NT2/D1 (cell line): Measurements from ENCODE around the gene RYR2.
"Not testable (repeated sequence)": the region's sequence is repeated elsewhere in the genome, so short reads cannot be mapped to it uniquely, and the experiment has no call there.

Experiments
- DNase-seq: peaks from one replicate; pipeline ENCODE4 v3.0.0-alpha.2; 2011; ENCODE audit warnings: low read depth, low spot score
- H3K27me3 ChIP-seq: 2 replicates; pipeline ENCODE4 v1.6.0; 2011; ENCODE audit warnings: mild to moderate bottlenecking; ENCODE audit not compliant: insufficient read length, insufficient read depth
- H3K36me3 ChIP-seq: 2 replicates; pipeline ENCODE4 v1.6.1; 2011; ENCODE audit warnings: mild to moderate bottlenecking, low read length, mixed read lengths; ENCODE audit not compliant: insufficient read depth, insufficient read length
- H3K4me1 ChIP-seq: 2 replicates; pipeline ENCODE4 v1.5.1; 2011; ENCODE audit not compliant: insufficient read depth, insufficient read length
- H3K4me3 ChIP-seq: 2 replicates; pipeline ENCODE4 v1.5.1; 2011; ENCODE audit warnings: low read depth; ENCODE audit not compliant: insufficient read length
- H3K9ac ChIP-seq: 2 replicates; pipeline ENCODE4 v1.6.0; 2011; ENCODE audit warnings: low read depth; ENCODE audit not compliant: insufficient read length
- H3K9me3 ChIP-seq: 2 replicates; pipeline ENCODE4 v1.5.1; 2011; ENCODE audit warnings: mild to moderate bottlenecking, low read length; ENCODE audit not compliant: insufficient read depth
- SUZ12 ChIP-seq: IDR thresholded peaks from 2 replicates; pipeline ENCODE4 v1.6.1; 2011; ENCODE audit not compliant: insufficient read length, insufficient read depth; ENCODE audit errors: extremely low read depth
- YY1 ChIP-seq: IDR thresholded peaks from 2 replicates; pipeline ENCODE4 v1.6.1; 2011; ENCODE audit not compliant: insufficient read length, insufficient read depth
- ZNF274 ChIP-seq: IDR thresholded peaks from 2 replicates; pipeline ENCODE4 v1.6.1; 2011; ENCODE audit warnings: mild to moderate bottlenecking, low read depth, low read length

The RYR2 gene

DNA sequence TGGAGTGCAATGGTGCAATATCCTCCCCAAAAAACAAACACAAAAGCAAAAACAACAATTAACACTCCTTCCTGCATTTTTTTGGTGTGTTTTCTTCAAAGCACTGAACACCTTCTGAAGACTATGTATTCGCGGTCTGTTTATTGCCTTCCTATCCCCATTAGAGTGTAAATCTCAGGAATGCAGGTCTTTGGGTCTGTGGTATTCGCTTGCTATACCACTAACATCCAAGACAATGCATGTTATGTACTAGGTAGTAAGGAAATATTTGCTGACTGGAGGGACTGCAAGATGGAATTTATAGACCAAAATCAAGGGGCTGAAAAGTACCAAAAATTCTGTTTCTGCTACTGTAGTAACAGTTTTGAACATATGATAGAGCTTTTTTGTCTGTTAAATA lies 299.4 kb downstream of the RYR2 start:
- no peaks in the 10 kb centered on the region for H3K4me1 ChIP-seq
- peaks cover 9% of the 10 kb centered on the region for H3K9me3 ChIP-seq
- TF ChIP-seq ZNF274 (no peak), YY1 (no peak), SUZ12 (no peak)
- H3K9ac ChIP-seq: no peak overlapping the region
- peak; percentile 55 for DNase-seq
- H3K27me3 ChIP-seq: no peaks in the 10 kb centered on the region
- H3K36me3 ChIP-seq: no peaks in the 10 kb centered on the region
- no peak overlapping the region for H3K4me3 ChIP-seq

DNA sequence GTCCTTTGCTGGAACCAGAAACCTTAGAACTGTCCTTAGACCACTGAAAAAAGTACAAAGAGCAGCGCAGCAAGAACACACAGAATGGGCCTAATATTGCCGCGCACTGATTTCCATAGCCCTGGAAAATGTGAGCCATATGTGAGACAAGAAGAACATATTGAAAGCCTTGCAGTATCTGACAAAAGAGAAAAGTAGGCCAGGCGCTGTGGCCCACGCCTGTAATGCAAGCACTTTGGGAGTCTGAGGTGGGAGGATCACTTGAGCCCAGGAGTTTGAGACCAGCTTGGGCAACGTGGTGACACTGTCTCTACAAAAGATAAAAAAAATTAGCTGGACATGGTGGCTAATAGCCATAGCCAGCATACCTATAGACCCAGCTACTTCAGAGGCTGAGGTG lies 300.7 kb downstream of the RYR2 start:
- Histone ChIP-seq H3K27me3 (no peaks in the 10 kb centered on the region), H3K9me3 (peaks cover 9% of the 10 kb centered on the region), H3K4me3 (no peak overlapping the region), H3K4me1 (no peaks in the 10 kb centered on the region), H3K36me3 (no peaks in the 10 kb centered on the region), H3K9ac (no peak overlapping the region)
- no peak for DNase-seq
- TF ChIP-seq ZNF274 (no peak), YY1 (no peak), SUZ12 (no peak)

DNA sequence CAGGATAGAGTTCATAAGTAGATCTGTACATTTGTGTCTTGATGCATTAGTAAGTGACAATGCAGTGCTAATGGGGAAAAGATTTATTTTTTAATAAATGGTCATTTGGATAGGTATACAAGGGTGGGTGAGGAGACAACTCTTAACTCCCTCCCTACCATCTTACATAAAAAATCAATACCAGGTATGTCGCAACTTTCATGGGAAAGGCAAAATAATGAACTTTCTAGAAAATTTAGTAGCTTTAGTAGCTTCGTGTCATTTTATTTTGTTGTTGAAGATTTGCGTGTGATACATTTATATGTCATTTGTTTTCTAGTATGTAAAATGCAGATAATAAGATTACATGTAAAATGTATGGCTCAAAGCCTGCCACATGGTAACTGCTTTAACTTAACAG lies 310.8 kb downstream of the RYR2 start:
- DNase-seq: no peak
- no peaks in the 10 kb centered on the region for H3K36me3 ChIP-seq
- H3K9ac ChIP-seq: no peak overlapping the region
- no peak overlapping the region for H3K4me3 ChIP-seq
- H3K9me3 ChIP-seq: no peaks in the 10 kb centered on the region
- no peaks in the 10 kb centered on the region for H3K27me3 ChIP-seq
- no peaks in the 10 kb centered on the region for H3K4me1 ChIP-seq
- TF ChIP-seq ZNF274 (no peak), SUZ12 (no peak), YY1 (no peak)

DNA sequence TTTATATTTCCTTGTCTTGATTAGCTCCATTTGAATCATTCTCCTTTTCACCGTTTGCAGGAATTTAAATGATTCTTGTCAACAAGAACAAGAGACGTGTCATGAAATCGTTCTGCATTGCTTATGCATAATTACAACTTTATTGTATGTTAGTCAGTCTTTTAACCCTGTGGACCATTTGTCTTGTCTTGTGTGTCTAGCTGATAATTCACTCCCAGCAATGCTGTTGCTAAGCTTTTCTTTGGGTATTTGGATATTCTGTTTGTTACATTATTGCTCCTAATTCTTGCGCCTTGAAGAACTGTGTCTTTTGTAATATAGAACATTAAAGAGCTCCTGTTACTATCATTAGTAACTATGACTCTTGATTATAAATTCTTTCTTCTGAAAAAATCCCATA lies 311.9 kb downstream of the RYR2 start:
- Histone ChIP-seq H3K9ac (no peak overlapping the region), H3K36me3 (no peaks in the 10 kb centered on the region), H3K27me3 (no peaks in the 10 kb centered on the region), H3K4me1 (no peaks in the 10 kb centered on the region), H3K4me3 (no peak overlapping the region), H3K9me3 (no peaks in the 10 kb centered on the region)
- no peak for DNase-seq
- no peak for TF ChIP-seq ZNF274
- TF ChIP-seq YY1: no peak
- TF ChIP-seq SUZ12: no peak

- H3K36me3 ChIP-seq: no peaks in the 10 kb centered on the region
- DNase-seq: no peak
- no peaks in the 10 kb centered on the region for H3K4me1 ChIP-seq
- H3K9ac ChIP-seq: no peak overlapping the region
- TF ChIP-seq SUZ12 (no peak), YY1 (no peak)
- H3K27me3 ChIP-seq: no peaks in the 10 kb centered on the region
- H3K4me3 ChIP-seq: no peak overlapping the region
- no peaks in the 10 kb centered on the region for H3K9me3 ChIP-seq
Observed at GRCh38 chr1:237355022-237355421, 313.0 kb downstream of the RYR2 start.

DNA sequence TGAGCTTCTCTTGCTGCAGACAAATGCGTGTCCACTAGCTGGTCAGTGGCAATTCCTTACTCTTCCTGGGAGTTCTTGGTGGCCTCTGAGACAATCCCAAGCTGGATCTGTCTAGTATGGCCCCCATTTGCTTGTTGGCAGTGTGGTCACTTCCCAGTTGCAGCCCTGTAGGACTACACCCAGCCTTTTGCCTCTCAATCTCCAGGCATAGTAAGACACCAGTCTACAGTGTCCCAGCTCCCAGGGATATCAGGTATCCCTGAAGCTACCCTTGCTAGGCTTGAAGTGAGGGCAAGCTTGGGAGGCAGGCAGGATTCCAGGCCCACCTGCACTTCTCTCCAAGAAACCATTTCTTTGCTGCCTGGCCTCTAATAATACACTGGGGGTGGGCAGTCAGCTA lies 316.6 kb downstream of the RYR2 start:
- no peak overlapping the region for H3K9ac ChIP-seq
- H3K4me1 ChIP-seq: no peaks in the 10 kb centered on the region
- H3K36me3 ChIP-seq: no peaks in the 10 kb centered on the region
- H3K9me3 ChIP-seq: no peaks in the 10 kb centered on the region
- no peak overlapping the region for H3K4me3 ChIP-seq
- H3K27me3 ChIP-seq: no peaks in the 10 kb centered on the region
- no peak for TF ChIP-seq SUZ12
- no peak for TF ChIP-seq YY1
- no peak for TF ChIP-seq ZNF274
- no peak for DNase-seq

DNA sequence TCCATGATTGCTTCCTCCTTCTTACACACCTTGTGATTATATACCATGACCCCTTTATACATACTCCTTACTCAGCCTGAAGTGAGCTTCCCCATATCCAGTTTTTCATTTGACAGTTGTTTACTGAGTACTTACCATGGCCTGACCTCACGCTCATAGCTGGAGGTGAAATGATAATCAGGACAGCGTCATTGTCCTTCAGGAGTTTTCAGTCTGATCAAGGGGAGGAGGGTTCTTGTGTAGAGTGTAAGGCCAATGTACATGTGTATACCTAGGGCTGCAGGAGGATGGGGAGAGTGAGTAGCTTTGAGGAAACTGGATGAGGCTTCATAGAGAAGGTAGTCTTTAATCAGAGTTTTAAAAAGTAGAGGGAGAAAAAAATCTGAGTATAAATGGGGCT lies 325.8 kb downstream of the RYR2 start:
- no peak for DNase-seq
- TF ChIP-seq YY1 (no peak), ZNF274 (no peak), SUZ12 (no peak)

GRCh38 chr1:237371477-237371876 lies 329.5 kb downstream of the RYR2 start:
- H3K4me3 ChIP-seq, DNase-seq, H3K4me1 ChIP-seq, H3K9ac ChIP-seq, H3K36me3 ChIP-seq, H3K9me3 ChIP-seq, H3K27me3 ChIP-seq: not testable (repeated sequence)

More for the DNA sequence above, 325.8 kb downstream of the RYR2 start:
- H3K36me3 ChIP-seq: no peaks in the 10 kb centered on the region
- H3K9me3 ChIP-seq: no peaks in the 10 kb centered on the region
- H3K4me3 ChIP-seq: no peak overlapping the region
- no peak overlapping the region for H3K9ac ChIP-seq
- no peaks in the 10 kb centered on the region for H3K27me3 ChIP-seq
- no peaks in the 10 kb centered on the region for H3K4me1 ChIP-seq
